Measurements from ENCODE around the gene SSH3. TPM values are rescaled to one million over a fixed set of nuclear protein-coding genes. Genes with fewer than 3 reads are reported as not detected.

The SSH3 gene
- polyA plus RNA-seq, 1 of the 3 experiments (the other 2 are of a cell fraction) = 13.5 TPM

GRCh38 chr11:67295846-67296245 lies 7.5 kb upstream of the SSH3 start (continued):
- TF ChIP-seq USF1 (IDR thresholded peaks at IDR 0.05; ENCODE audit: borderline replicate concordance, low read depth) = no peak
- no peak for TF ChIP-seq POLR2AphosphoS5 (IDR thresholded peaks at IDR 0.05; ENCODE audit: low read depth, low read length)
- TF ChIP-seq TAF1 (IDR thresholded peaks at IDR 0.05; ENCODE audit: borderline replicate concordance, low read depth, low read length) = no peak
- no peak for TF ChIP-seq TCF12 (IDR thresholded peaks at IDR 0.05)
- TF ChIP-seq MAX (IDR thresholded peaks at IDR 0.05; ENCODE audit: low read depth) = no peak
- no peak for TF ChIP-seq JUND (IDR thresholded peaks at IDR 0.05)
- TF ChIP-seq RAD21 (IDR thresholded peaks at IDR 0.05; ENCODE audit: low read length) = no peak
- TF ChIP-seq IRF3 (IDR thresholded peaks at IDR 0.05; ENCODE audit: low read depth, low read length) = no peak
- no peak for TF ChIP-seq REST (IDR thresholded peaks at IDR 0.05; ENCODE audit: low read depth, low read length)

- Histone ChIP-seq H3K4me3 (ENCODE audit: low read depth in 2 of 2, low read length in 1 of 2) (no peak overlapping the region), H3K9me2 (no peaks in the 10 kb centered on the region), H3K9ac (no peak overlapping the region), H3K4me2 (no peak overlapping the region), H4K20me1 (ENCODE audit: insufficient read depth) (no peaks in the 10 kb centered on the region), H3K9me3 (peaks cover 15% of the 10 kb centered on the region; the same call in 1 of the 2 replicates), H3K27me3 (ENCODE audit: insufficient read depth) (no peaks in the 10 kb centered on the region), H3K4me1 (ENCODE audit: control insufficient read depth in 1 of 2, insufficient read depth in 2 of 2, low read depth in 1 of 2, low read length in 1 of 2) (peaks cover 8 to 9% of the 10 kb centered on the region in 2 experiments; a peak in 1 of 4 replicates), H2AFZ (ENCODE audit: low read depth) (no peak overlapping the region), H3K27ac (ENCODE audit: low read depth in 2 of 2, low read length in 1 of 2) (no peak overlapping the region), H3K79me2 (ENCODE audit: insufficient read depth) (peaks cover 45% of the 10 kb centered on the region), H3F3A (replicated peaks; ENCODE audit: insufficient read depth) (peaks cover 15% of the 10 kb centered on the region), H3K36me3 (replicated peaks in 1 of 2; ENCODE audit: control insufficient read depth in 1 of 2, insufficient read depth in 2 of 2, low read length in 1 of 2) (peaks cover 42 to 46% of the 10 kb centered on the region in 2 experiments)
- CTCF ChIA-PET = interaction anchor here (0.8 to 2.8 kb wide), 5 partner anchors 8 to 48 kb away, joined by 3 to 10 read pairs (median 3); partner anchors contain the start of gene ANKRD13D
- POLR2A ChIA-PET = interaction anchor here (0.7 kb wide), 1 partner anchor 55 kb away, joined by 3 read pairs; no protein-coding TSS in a partner anchor
- DNase-seq = no peak
- 97% methylated on average over 7 of the region's 7 CpGs for WGBS (ENCODE audit: low lambda C conversion rate)
- TF ChIP-seq GATA2 (CRISPR knock-in tag; IDR thresholded peaks at IDR 0.05) (no peak), SIN3A (IDR thresholded peaks at IDR 0.05; ENCODE audit: borderline replicate concordance, low read depth, low read length) (no peak), NFIC (IDR thresholded peaks at IDR 0.05; ENCODE audit: borderline replicate concordance) (no peak), USF1 (IDR thresholded peaks at IDR 0.05; ENCODE audit: borderline replicate concordance, low read depth) (no peak), YY1 (IDR thresholded peaks at IDR 0.05; ENCODE audit: low read depth) (no peak), CHD2 (IDR thresholded peaks at IDR 0.05; ENCODE audit: low read length, partially characterized antibody) (no peak), TAF1 (IDR thresholded peaks at IDR 0.05; ENCODE audit: borderline replicate concordance, low read depth, low read length) (no peak), RCOR1 (IDR thresholded peaks at IDR 0.05; ENCODE audit: low read length) (no peak), EP300 (IDR thresholded peaks at IDR 0.05; ENCODE audit: borderline replicate concordance in 1 of 2, low read depth in 1 of 2, low read length in 1 of 2) (no peak), GABPA (IDR thresholded peaks at IDR 0.05; ENCODE audit: low read depth) (no peak), MXI1 (IDR thresholded peaks at IDR 0.05; ENCODE audit: low read depth, low read length) (no peak), TCF12 (IDR thresholded peaks at IDR 0.05) (no peak), SMC3 (IDR thresholded peaks at IDR 0.05; ENCODE audit: low read depth, low read length) (no peak), JUND (IDR thresholded peaks at IDR 0.05) (no peak), MAX (IDR thresholded peaks at IDR 0.05; ENCODE audit: low read depth) (no peak), NRF1 (IDR thresholded peaks at IDR 0.05; ENCODE audit: low read depth, low read length) (no peak), REST (IDR thresholded peaks at IDR 0.05; ENCODE audit: low read depth, low read length) (no peak)
Observed at GRCh38 chr11:67298786-67299185, 4.5 kb upstream of the SSH3 start.
